Smooth muscle cell (in vitro differentiated cells): Measurements from ENCODE around the gene SLC25A41. TPM values are rescaled to one million over a fixed set of nuclear protein-coding genes. Genes with fewer than 3 reads are reported as not detected.

ENCODE experiments used
- DNase-seq: peaks from one replicate; lab custom pipeline; 2025; ENCODE audit not compliant: unreplicated experiment; lab: John Stamatoyannopoulos, UW
- H2AFZ ChIP-seq: fragments of 200-600 bp; sonication (generic); 2 replicates; pipeline ENCODE4 v1.6.0; 2016; ENCODE audit warnings: antibody characterized with exemption, low read depth, mild to moderate bottlenecking
- H3F3A ChIP-seq: fragments of 200-600 bp; sonication (generic); 2 replicates; pipeline ENCODE4 v1.6.0; 2017; ENCODE audit warnings: antibody characterized with exemption, low read depth
- H3K27ac ChIP-seq: fragments of 200-600 bp; sonication (generic); 2 replicates; pipeline ENCODE4 v1.5.1; 2016; ENCODE audit warnings: low read depth, mild to moderate bottlenecking
- H3K27me3 ChIP-seq: fragments of 200-600 bp; sonication (generic); 2 replicates; pipeline ENCODE4 v1.6.1; 2016; ENCODE audit warnings: low read depth, mild to moderate bottlenecking
- H3K36me3 ChIP-seq: fragments of 200-600 bp; sonication (generic); 2 replicates; pipeline ENCODE4 v1.5.1; 2016; ENCODE audit warnings: low read depth
- H3K4me1 ChIP-seq: fragments of 200-600 bp; sonication (generic); 2 replicates; pipeline ENCODE4 v1.5.1; 2016; ENCODE audit warnings: low read depth
- H3K4me2 ChIP-seq: fragments of 200-600 bp; sonication (generic); 2 replicates; pipeline ENCODE4 v1.6.0; 2016; ENCODE audit warnings: mild to moderate bottlenecking
- H3K4me3 ChIP-seq: fragments of 200-600 bp; sonication (generic); 2 replicates; pipeline ENCODE4 v1.5.1; 2016; ENCODE audit warnings: mild to moderate bottlenecking
- H3K79me2 ChIP-seq: fragments of 200-600 bp; sonication (generic); 2 replicates; pipeline ENCODE4 v1.6.0; 2016; ENCODE audit warnings: low read depth, mild to moderate bottlenecking
- H3K9ac ChIP-seq: fragments of 200-600 bp; sonication (generic); 2 replicates; pipeline ENCODE4 v1.6.0; 2016; ENCODE audit warnings: low read depth
- H3K9me3 ChIP-seq: fragments of 200-600 bp; sonication (generic); replicated peaks from 2 replicates; pipeline ENCODE4 v1.5.1; 2016; ENCODE audit warnings: low read depth
- H4K20me1 ChIP-seq: fragments of 200-600 bp; sonication (generic); 2 replicates; pipeline ENCODE4 v1.6.0; 2016; ENCODE audit warnings: low read depth
- CTCF ChIP-seq: fragments of 200-600 bp; sonication (generic); IDR thresholded peaks from 2 replicates; pipeline ENCODE4 v1.5.1; 2017; ENCODE audit warnings: borderline replicate concordance, mild to moderate bottlenecking, antibody characterized with exemption; ENCODE audit not compliant: insufficient read depth, poor library complexity, severe bottlenecking
- WGBS: methylation state at CpG from one replicate; pipeline ENCODE4 v1.1.7; 2016; ENCODE audit warnings: low lambda C conversion rate; 5-methylcytosine and 5-hydroxymethylcytosine counted together
- polyA plus RNA-seq: library from polyadenylated mRNA; unstranded; fragments of >200 nt; fragmentation: Nextera tagmentation; extraction: Ambion mirVana; gene quantifications from 2 replicates; pipeline ENCODE4 v1.2.1, GENCODE V29; 2016
- total RNA-seq: library from RNA; depleted of rRNA; stranded (reverse); fragments of >200 nt; gene quantifications from 2 replicates; pipeline ENCODE4 v1.2.3, GENCODE V29; 2014

The SLC25A41 gene
- total and polyA plus RNA-seq, 2 experiments from 2014 or later = 0.30 TPM; not detected in 1

DNA sequence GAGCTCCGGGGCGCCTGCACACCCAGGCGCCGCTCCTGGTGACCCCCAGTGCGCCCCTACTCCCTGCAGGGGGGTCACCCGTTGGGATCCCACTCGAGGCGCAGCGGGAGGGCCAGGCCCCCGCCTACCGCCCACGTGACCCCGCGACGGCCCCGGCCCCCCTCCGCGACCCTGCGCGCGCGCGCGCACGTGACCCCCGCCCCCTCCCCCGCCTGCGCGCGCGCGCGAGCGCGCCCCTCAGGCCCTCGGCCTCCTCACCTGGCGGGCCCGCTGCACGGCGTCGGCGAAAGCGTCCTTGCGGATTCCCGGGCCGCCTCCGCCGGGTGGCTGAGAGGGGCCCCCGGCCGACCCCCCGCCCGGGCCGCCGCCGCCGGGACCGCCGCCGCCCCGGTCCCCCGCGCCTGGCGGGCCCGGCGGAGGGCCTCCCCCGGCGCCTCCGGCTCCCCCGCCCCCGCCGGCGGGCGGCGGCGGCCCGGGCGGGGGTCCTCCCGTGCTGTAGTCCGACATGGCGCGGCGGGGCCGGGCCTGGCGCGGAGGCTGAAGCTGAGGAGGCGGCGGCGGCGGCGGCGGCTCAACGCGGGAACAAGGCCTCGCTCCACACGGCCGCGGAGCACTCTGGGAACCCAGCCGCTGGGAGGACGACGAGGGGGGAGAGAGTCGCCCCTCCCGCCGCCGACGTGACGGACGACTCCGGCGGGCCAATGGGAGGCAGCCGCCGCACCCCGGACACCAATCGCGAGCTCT, 9.2 kb downstream of the SLC25A41 start, which contains the start of gene KHSRP:
Gene KHSRP, minus strand, starts transcription at position 617 of the 744 bp plus-strand sequence. Its CDS starts 110 bp downstream, at position 507.
- peak within 1 kb of the TSS; percentile 94 for H3K4me3 ChIP-seq
- 2% methylated on average over 31 of the region's 114 CpGs for WGBS
- H3K79me2 ChIP-seq = peaks cover 48% of the 10 kb centered on the region
- H3K36me3 ChIP-seq = no peaks in the 10 kb centered on the region
- H3K27ac ChIP-seq = peak within 1 kb of the TSS; percentile 42
- H3K9ac ChIP-seq = peak within 1 kb of the TSS; percentile 89
- H3K9me3 ChIP-seq = no peaks in the 10 kb centered on the region
- TF ChIP-seq CTCF = no peak
- DNase-seq = no peak
- no peaks in the 10 kb centered on the region for H3K27me3 ChIP-seq
- H2AFZ ChIP-seq = no peak within 1 kb of the TSS
- peaks cover 11% of the 10 kb centered on the region for H3K4me1 ChIP-seq
- H3F3A ChIP-seq = no peaks in the 10 kb centered on the region
- peaks cover 48% of the 10 kb centered on the region for H4K20me1 ChIP-seq
- peak within 1 kb of the TSS; percentile 94 for H3K4me2 ChIP-seq

DNA sequence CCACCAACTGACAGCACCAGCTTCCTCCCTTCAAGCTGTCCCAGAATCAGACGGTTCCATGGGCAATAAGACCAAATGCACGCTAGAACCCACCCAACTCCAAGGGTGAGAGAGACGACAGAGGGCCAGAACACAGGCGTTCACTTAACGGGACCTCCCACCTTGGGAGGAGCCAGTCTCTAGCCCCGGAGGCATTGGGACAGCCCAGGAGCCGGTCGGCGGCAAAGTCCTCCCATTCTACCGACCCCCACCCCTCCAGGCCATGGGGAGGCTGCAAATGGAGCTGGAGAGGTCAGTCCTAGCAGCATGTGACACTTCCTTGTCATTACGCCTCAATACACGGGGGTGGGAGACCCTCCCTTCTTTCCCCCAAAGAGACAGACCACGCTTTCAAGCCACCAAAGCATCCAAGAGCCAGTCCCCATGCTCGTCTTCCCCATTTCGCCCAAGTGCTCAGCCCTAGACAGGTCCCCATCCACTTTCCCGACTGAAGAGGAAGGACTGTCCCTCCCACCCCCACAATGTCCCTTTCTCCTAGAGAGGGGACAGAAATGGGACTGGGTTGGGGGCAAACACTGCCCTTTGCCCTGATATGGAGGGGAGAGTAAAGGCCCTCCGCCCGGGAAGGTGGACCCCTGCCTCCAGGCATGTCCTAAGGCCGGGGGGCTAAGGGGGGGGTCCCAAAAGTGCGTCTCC, 9.9 kb downstream of the SLC25A41 start:
- no peak overlapping the region for H2AFZ ChIP-seq

GRCh38 chr19:6421075-6422014, 12.2 kb downstream of the SLC25A41 start:
- Histone ChIP-seq H3F3A (no peaks in the 10 kb centered on the region), H3K27me3 (no peaks in the 10 kb centered on the region), H3K27ac (no peak overlapping the region), H2AFZ (no peak overlapping the region), H3K4me2 (no peak overlapping the region), H3K9ac (no peak overlapping the region), H3K36me3 (no peaks in the 10 kb centered on the region), H3K79me2 (peaks cover 48% of the 10 kb centered on the region), H4K20me1 (peaks cover 71% of the 10 kb centered on the region), H3K4me1 (peaks cover 11% of the 10 kb centered on the region), H3K4me3 (no peak overlapping the region), H3K9me3 (no peaks in the 10 kb centered on the region)
- WGBS = 94% methylated on average over 20 of the region's 20 CpGs
- DNase-seq = no peak
- TF ChIP-seq CTCF = no peak

More for the DNA sequence above, 9.9 kb downstream of the SLC25A41 start:
- no peak for TF ChIP-seq CTCF
- H4K20me1 ChIP-seq = peaks cover 55% of the 10 kb centered on the region
- peak; percentile 18 for DNase-seq
- H3K9me3 ChIP-seq = no peaks in the 10 kb centered on the region
- peaks cover 11% of the 10 kb centered on the region for H3K4me1 ChIP-seq
- 2% methylated on average over 20 of the region's 20 CpGs for WGBS
- peak overlapping the region; percentile 94 for H3K4me2 ChIP-seq
- H3K27me3 ChIP-seq = no peaks in the 10 kb centered on the region
- H3K4me3 ChIP-seq = peak overlapping the region; percentile 94
- no peaks in the 10 kb centered on the region for H3F3A ChIP-seq
- H3K9ac ChIP-seq = peak overlapping the region; percentile 89
- peak overlapping the region; percentile 42 for H3K27ac ChIP-seq
- H3K79me2 ChIP-seq = peaks cover 48% of the 10 kb centered on the region
- no peaks in the 10 kb centered on the region for H3K36me3 ChIP-seq
